GM21528 (cell line): ENCODE measurements around the gene AMBP.

ENCODE experiments used
- ATAC-seq: cut with Tn5 transposase; IDR thresholded peaks from one replicate; pipeline ENCODE4 v1.9.1; 2021; ENCODE audit warnings: mild to moderate bottlenecking, moderate library complexity; ENCODE audit not compliant: unreplicated experiment, low FRiP score

The AMBP gene

DNA sequence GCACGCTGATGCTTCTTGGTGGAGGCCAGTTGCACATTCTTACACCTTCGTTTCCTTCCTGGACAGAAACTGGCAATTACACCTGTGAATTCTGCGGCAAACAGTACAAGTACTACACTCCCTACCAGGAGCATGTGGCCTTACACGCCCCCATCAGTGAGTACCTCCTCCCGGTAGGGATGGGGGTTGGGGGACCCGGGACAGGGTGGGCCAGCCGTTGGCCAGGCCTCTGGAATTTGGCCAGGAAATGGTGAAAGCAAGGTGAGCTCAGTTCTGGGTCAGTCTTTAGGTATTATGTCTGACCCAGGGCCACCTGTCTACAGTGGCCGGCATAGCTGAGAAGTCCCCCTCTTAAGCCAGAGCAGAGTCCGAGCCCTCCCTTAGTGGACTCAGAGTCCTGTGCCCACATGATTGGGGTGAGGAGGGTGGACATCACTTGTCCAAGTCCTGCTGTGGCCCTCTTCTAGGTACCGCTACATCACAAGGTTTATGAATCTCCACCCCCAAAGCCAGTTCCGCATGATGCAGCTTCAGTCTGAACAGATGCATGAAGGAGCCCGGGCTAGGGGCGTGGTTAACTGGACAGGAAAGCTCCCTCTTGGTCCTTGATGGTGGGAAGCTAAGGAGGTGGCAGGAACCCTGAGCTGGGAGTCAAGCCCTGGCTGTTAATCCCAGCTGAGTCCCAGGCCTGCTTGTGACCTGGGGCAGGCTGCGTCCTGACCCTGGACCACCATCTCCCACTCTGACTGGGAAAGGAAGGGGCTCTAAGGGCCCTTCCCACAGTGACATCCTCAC lies 61.3 kb downstream of the AMBP start:
- no peak for ATAC-seq

DNA sequence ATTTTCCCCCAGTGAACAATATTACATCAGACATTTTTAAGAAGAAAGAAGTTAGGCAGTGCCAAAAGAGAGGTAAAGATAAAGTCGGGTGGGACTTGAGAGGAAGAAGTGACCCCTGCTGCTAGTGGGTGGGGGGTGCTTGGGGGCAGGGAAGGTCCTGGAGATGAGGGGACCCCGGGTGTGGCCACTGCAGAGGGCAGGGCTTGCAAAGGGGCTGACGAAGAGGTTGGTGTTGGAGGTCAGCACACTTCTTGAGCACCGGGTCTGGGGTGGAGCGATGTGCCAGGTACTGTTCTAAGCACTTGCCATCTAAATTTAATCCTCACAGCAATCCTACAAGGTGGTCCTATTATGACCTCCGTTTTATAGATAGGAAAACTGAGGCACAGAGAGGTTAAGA lies 62.0 kb downstream of the AMBP start:
- no peak for ATAC-seq

DNA sequence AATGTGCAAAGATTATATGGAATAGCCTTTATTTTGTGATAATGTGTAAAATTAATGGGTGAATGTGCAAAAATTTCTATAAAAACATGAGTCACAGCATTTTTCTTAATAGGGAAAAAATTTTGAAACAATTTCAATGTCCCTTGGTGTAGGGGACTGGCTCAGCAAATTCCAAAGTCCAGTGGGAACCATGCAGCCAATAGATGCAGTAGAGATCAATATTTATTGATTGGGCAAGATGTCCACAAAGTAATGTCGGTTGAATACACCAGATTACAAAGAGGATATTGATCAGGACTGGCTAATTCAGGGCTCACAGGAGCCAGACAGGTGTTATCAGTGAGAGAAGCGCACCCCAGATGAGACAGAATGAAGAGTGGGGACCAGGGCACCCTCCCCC lies 62.5 kb downstream of the AMBP start:
- no peak for ATAC-seq

DNA sequence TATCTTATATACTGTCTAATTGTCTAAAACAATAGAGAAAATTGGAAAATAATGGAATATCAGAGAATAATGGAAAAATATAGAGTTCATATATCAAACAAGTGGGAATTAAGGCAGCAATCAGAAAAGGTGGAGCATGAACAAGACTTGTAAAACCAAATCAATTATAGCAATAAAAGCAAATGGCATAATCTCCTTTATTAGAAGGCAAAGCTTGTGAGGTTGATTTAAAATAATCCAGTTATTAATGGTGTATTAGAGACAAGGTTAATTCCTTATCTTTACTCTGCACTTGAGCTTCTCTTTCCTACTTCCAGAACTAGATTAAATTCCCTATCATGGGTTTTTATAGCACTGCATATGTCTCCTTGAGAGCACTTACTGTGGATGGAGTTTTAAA lies 64.1 kb downstream of the AMBP start:
- no peak for ATAC-seq

DNA sequence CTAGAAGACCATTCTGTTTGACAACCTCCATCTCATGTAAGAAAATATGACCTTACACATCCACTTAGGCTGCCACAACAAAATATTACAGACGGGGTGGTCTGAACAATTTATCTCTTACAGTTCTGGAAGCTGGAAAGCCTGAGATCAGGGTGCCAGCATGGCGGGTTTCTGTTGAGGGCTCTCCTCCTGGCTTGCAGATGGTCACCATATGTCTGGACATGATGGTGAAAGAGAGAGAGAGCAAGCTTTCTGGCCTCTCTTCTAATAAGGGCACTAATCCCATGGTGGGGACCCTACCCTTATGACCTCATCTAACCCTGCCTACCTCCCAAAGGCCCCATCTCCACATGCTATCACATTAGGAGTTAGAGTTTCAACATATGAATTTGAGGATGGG lies 66.0 kb downstream of the AMBP start:
- no peak for ATAC-seq

DNA sequence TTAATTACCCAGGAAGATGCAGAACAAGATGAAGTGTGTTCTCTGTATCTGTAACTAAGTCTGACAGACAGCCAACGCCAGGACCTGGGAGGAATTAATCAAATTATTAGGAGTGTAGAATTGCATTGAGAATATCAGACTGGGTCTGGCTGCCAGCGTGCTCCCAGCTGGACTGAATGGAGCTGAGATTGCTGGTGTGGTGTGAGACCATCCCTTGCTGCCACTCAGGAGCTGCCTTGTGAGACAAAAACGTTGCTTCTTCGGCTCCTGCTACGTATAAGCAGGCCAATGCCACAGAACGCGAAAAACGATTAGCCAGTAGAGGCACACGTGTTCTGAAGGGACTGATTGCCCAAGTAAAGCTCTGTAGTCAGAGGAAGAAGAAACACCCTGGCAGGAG lies 66.8 kb downstream of the AMBP start:
- no peak for ATAC-seq
